GM23338 (cell line): ENCODE measurements around the gene ACSS3. TPM values are rescaled to one million over a fixed set of nuclear protein-coding genes. Genes with fewer than 3 reads are reported as not detected.
A peak's percentile ranks its signal among the peaks of the same experiment; 100 is the strongest.

Experiments
- ATAC-seq: fragments of 200-7000 bp; cut with Tn5 transposase; 3 replicates; pipeline ENCODE4 v1.9.1; 2020
- DNase-seq: peaks from one replicate; pipeline ENCODE4 v3.0.0-alpha.2; 2015; ENCODE audit warnings: low spot score
- H2AFZ ChIP-seq: fragments of 200-600 bp; sonication (generic); 2 replicates; pipeline ENCODE4 v1.8.0; 2016; ENCODE audit warnings: antibody characterized with exemption, mild to moderate bottlenecking, moderate library complexity
- H3F3A ChIP-seq: fragments of 200-600 bp; sonication (generic); replicated peaks from 2 replicates; pipeline ENCODE4 v1.8.0; 2017; ENCODE audit warnings: antibody characterized with exemption, mixed run types, low read depth
- H3K27ac ChIP-seq: fragments of 200-600 bp; sonication (generic); 2 replicates; pipeline ENCODE4 v1.6.1; 2016; ENCODE audit warnings: low read depth
- H3K27me3 ChIP-seq: fragments of 200-600 bp; sonication (generic); 2 replicates; pipeline ENCODE4 v1.8.0; 2016; ENCODE audit warnings: mild to moderate bottlenecking, mixed run types, moderate library complexity; ENCODE audit not compliant: insufficient read depth
- H3K36me3 ChIP-seq: fragments of 200-600 bp; sonication (generic); 2 replicates; pipeline ENCODE4 v1.8.0; 2016; ENCODE audit warnings: mild to moderate bottlenecking; ENCODE audit not compliant: insufficient read depth
- H3K4me1 ChIP-seq: fragments of 200-600 bp; sonication (generic); 2 replicates; pipeline ENCODE4 v1.8.0; 2016; ENCODE audit warnings: mild to moderate bottlenecking, moderate library complexity; ENCODE audit not compliant: insufficient read depth
- H3K4me2 ChIP-seq: fragments of 200-600 bp; sonication (generic); 2 replicates; pipeline ENCODE4 v1.7.1; 2017; ENCODE audit warnings: mixed run types
- H3K4me3 ChIP-seq: fragments of 200-600 bp; sonication (generic); 2 replicates; pipeline ENCODE4 v1.6.1; 2016; ENCODE audit warnings: mixed run types
- H3K79me2 ChIP-seq: fragments of 200-600 bp; sonication (generic); replicated peaks from 2 replicates; pipeline ENCODE4 v1.8.0; 2017; ENCODE audit warnings: mild to moderate bottlenecking; ENCODE audit not compliant: insufficient read depth
- H3K9me2 ChIP-seq: fragments of 200-600 bp; sonication (generic); 2 replicates; pipeline ENCODE4 v1.8.0; 2017; ENCODE audit not compliant: insufficient read depth
- H4K20me1 ChIP-seq: fragments of 200-600 bp; sonication (generic); replicated peaks from 2 replicates; pipeline ENCODE4 v1.8.0; 2017; ENCODE audit warnings: mild to moderate bottlenecking; ENCODE audit not compliant: insufficient read depth
- H3K27ac Mint-ChIP-seq: 2 replicates; pipeline ENCODE4 v1.8.0; 2020; ENCODE audit warnings: inconsistent platforms, mild to moderate bottlenecking, moderate library complexity, mixed read lengths
- H3K27me3 Mint-ChIP-seq: 3 replicates; pipeline ENCODE4 v1.8.0; 2022; ENCODE audit warnings: low read depth, mild to moderate bottlenecking, moderate library complexity, mixed read lengths, inconsistent platforms; ENCODE audit not compliant: insufficient read depth, poor library complexity
- H3K36me3 Mint-ChIP-seq: 3 replicates; pipeline ENCODE4 v1.8.0; 2021; ENCODE audit warnings: low read depth, mild to moderate bottlenecking, inconsistent platforms, moderate library complexity, mixed read lengths
- H3K4me1 Mint-ChIP-seq: 3 replicates; pipeline ENCODE4 v1.8.0; 2020; ENCODE audit warnings: mild to moderate bottlenecking, inconsistent platforms, mixed read lengths
- H3K4me3 Mint-ChIP-seq: 3 replicates; pipeline ENCODE4 v1.8.0; 2021; ENCODE audit warnings: moderate library complexity, mild to moderate bottlenecking, inconsistent platforms, mixed read lengths
- H3K9me3 Mint-ChIP-seq: 3 replicates; pipeline ENCODE4 v1.8.0; 2020; ENCODE audit warnings: moderate library complexity, mild to moderate bottlenecking, inconsistent platforms, mixed read lengths
- CREB1 ChIP-seq: fragments of 250-450 bp; sonication (Bioruptor Pico); IDR thresholded peaks from 2 replicates; pipeline ENCODE4 v1.5.0; 2020; ENCODE audit warnings: low read depth, mild to moderate bottlenecking, moderate library complexity
- CTCF ChIP-seq, 2 experiments: fragments of 200-600 bp in 1 of 2; sonication (generic) in 1 of 2; conservative IDR thresholded peaks; 2 replicates each; pipeline versions ENCODE4 v1.5.1 to v1.6.1; 2016 to 2017; ENCODE audit warnings: antibody characterized with exemption in 2 of 2, low read depth in 2 of 2, mild to moderate bottlenecking in 2 of 2, moderate library complexity in 1 of 2
- ETS1 ChIP-seq: IDR thresholded peaks from 2 replicates; pipeline ENCODE4 v1.6.1; 2016; ENCODE audit warnings: antibody characterized with exemption
- EZH2 ChIP-seq: fragments of 200-600 bp; sonication (generic); IDR thresholded peaks from one replicate; pipeline ENCODE4 v1.8.0; 2017; ENCODE audit warnings: antibody characterized with exemption, mild to moderate bottlenecking, low read depth; ENCODE audit not compliant: unreplicated experiment
- EZH2phosphoT487 ChIP-seq: fragments of 200-600 bp; sonication (generic); IDR thresholded peaks from one replicate; pipeline ENCODE4 v1.8.1; 2018; ENCODE audit warnings: antibody characterized with exemption; ENCODE audit not compliant: unreplicated experiment
- JUNB ChIP-seq: IDR thresholded peaks from one replicate; pipeline ENCODE4 v1.6.1; 2016; ENCODE audit warnings: antibody characterized with exemption; ENCODE audit not compliant: unreplicated experiment
- NANOG ChIP-seq: IDR thresholded peaks from 2 replicates; pipeline ENCODE4 v1.6.1; 2016; ENCODE audit warnings: antibody characterized with exemption, borderline replicate concordance
- POLR2AphosphoS5 ChIP-seq: IDR thresholded peaks from 2 replicates; pipeline ENCODE4 v1.6.1; 2016; ENCODE audit warnings: antibody characterized with exemption, low read depth
- REST ChIP-seq: IDR thresholded peaks from one replicate; pipeline ENCODE4 v1.6.1; 2018; ENCODE audit warnings: antibody characterized with exemption; ENCODE audit not compliant: unreplicated experiment
- STAT1 ChIP-seq: IDR thresholded peaks from one replicate; pipeline ENCODE4 v1.6.1; 2016; ENCODE audit warnings: antibody characterized with exemption; ENCODE audit not compliant: unreplicated experiment
- ZNF114 ChIP-seq: fragments of 250-450 bp; sonication (Bioruptor Pico); IDR thresholded peaks from 2 replicates; pipeline ENCODE4 v1.5.0; 2020; ENCODE audit warnings: mild to moderate bottlenecking, moderate library complexity
- ZNF331 ChIP-seq: fragments of 250-450 bp; sonication (Bioruptor Pico); IDR thresholded peaks from 2 replicates; pipeline ENCODE4 v1.5.0; 2020; ENCODE audit warnings: low read depth, mild to moderate bottlenecking, moderate library complexity
- ZNF462 ChIP-seq: fragments of 250-450 bp; sonication (Bioruptor Pico); IDR thresholded peaks from 2 replicates; pipeline ENCODE4 v1.5.0; 2020; ENCODE audit warnings: mild to moderate bottlenecking, moderate library complexity
- polyA plus RNA-seq: library from polyadenylated mRNA; unstranded; fragments of >200 nt; fragmentation: Nextera tagmentation; extraction: Ambion mirVana; gene quantifications from 2 replicates; pipeline ENCODE4 v1.2.1, GENCODE V29; 2016
- total RNA-seq: library from RNA; depleted of rRNA; stranded (reverse); fragments of >200 nt; shearing (Covaris generic); gene quantifications from 2 replicates; pipeline ENCODE4 v1.2.3, GENCODE V29; 2014

ACSS3 gene
- total and polyA plus RNA-seq, 2 experiments from 2014 or later = 7.4 to 28.9 TPM

GRCh38 chr12:81284137-81284536 lies 206.3 kb downstream of the ACSS3 start:
- ATAC-seq (peak; percentile 51), DNase-seq (peak; percentile 28)
- Mint-ChIP-seq H3K36me3 (no peaks in the 10 kb centered on the region), H3K4me1 (no peaks in the 10 kb centered on the region), H3K27ac (no peak overlapping the region), H3K4me3 (no peak overlapping the region), H3K27me3 (no peaks in the 10 kb centered on the region), H3K9me3 (no peaks in the 10 kb centered on the region)
- Histone ChIP-seq H3K36me3 (no peaks in the 10 kb centered on the region), H3K4me3 (no peak overlapping the region), H3K79me2 (no peaks in the 10 kb centered on the region), H3K27me3 (no peaks in the 10 kb centered on the region), H2AFZ (no peak overlapping the region), H3K9me2 (no peaks in the 10 kb centered on the region), H4K20me1 (no peaks in the 10 kb centered on the region), H3K27ac (no peak overlapping the region), H3K4me2 (no peak overlapping the region), H3K4me1 (0 out of 2 replicates have a peak, but pooled peaks cover 4% of the 10 kb centered on the region), H3F3A (no peaks in the 10 kb centered on the region)
- TF ChIP-seq EZH2 (no peak), POLR2AphosphoS5 (no peak), CTCF (conservative IDR thresholded peaks at IDR 0.05; ENCODE audit: low read depth in 2 of 2) (no peak), EZH2phosphoT487 (no peak), STAT1 (no peak), NANOG (no peak), ZNF331 (CRISPR knock-in tag) (no peak), ETS1 (no peak), CREB1 (CRISPR knock-in tag) (no peak), REST (no peak), ZNF462 (CRISPR knock-in tag) (no peak), JUNB (no peak), ZNF114 (CRISPR knock-in tag) (no peak)
